OCI-LY3 (cell line): ENCODE data around the gene MIEF1.
"Not testable (repeated sequence)": the region's sequence is repeated elsewhere in the genome, so short reads cannot be mapped to it uniquely, and the experiment has no call there.

Experiments used
- EZH2phosphoT487 ChIP-seq: fragments of 200-600 bp; shearing (Covaris generic); IDR thresholded peaks from 2 replicates; pipeline ENCODE4 v1.6.1; 2018; ENCODE audit warnings: antibody characterized with exemption, mixed run types, low read depth
- TF ChIP-seq, protein P1 (sequence below): fragments of 200-600, 300-600 bp; sonication (generic); IDR thresholded peaks from 2 replicates; pipeline ENCODE4 v1.5.1; 2014; ENCODE audit warnings: antibody characterized with exemption, low read length, low read depth

DNA sequence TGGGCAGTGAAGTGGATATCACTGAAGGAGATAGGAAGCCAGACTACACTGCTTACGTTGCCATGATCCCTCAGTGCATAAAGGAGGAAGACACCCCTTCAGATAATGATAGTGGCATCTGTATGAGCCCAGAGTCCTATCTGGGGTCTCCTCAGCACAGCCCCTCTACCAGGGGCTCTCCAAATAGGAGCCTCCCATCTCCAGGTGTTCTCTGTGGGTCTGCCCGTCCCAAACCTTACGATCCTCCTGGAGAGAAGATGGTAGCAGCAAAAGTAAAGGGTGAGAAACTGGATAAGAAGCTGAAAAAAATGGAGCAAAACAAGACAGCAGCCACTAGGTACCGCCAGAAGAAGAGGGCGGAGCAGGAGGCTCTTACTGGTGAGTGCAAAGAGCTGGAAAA is 20.0 kb downstream of the MIEF1 start:
- TF ChIP-seq, protein P1, sequence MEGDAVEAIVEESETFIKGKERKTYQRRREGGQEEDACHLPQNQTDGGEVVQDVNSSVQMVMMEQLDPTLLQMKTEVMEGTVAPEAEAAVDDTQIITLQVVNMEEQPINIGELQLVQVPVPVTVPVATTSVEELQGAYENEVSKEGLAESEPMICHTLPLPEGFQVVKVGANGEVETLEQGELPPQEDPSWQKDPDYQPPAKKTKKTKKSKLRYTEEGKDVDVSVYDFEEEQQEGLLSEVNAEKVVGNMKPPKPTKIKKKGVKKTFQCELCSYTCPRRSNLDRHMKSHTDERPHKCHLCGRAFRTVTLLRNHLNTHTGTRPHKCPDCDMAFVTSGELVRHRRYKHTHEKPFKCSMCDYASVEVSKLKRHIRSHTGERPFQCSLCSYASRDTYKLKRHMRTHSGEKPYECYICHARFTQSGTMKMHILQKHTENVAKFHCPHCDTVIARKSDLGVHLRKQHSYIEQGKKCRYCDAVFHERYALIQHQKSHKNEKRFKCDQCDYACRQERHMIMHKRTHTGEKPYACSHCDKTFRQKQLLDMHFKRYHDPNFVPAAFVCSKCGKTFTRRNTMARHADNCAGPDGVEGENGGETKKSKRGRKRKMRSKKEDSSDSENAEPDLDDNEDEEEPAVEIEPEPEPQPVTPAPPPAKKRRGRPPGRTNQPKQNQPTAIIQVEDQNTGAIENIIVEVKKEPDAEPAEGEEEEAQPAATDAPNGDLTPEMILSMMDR = not testable (repeated sequence)
- not testable (repeated sequence) for TF ChIP-seq EZH2phosphoT487
